Keratinocyte (primary cell): Measurements from ENCODE around the gene PDXDC1. TPM values are rescaled to one million over a fixed set of nuclear protein-coding genes. Genes with fewer than 3 reads are reported as not detected.
"Not testable (repeated sequence)": the region's sequence is repeated elsewhere in the genome, so short reads cannot be mapped to it uniquely, and the experiment has no call there.

ENCODE experiments used
- DNase-seq: peaks from one replicate; pipeline ENCODE4 v3.0.0-alpha.2; 2011; ENCODE audit warnings: low read depth, missing footprints, low spot score
- FAIRE-seq: peaks from 2 replicates; lab custom pipeline; 2011; peaks lifted over from hg19 to GRCh38; lab: Jason Lieb, UNC
- H2AFZ ChIP-seq: 2 replicates; pipeline ENCODE4 v1.6.0; 2012; ENCODE audit warnings: low read length, control low read depth, inconsistent platforms; ENCODE audit not compliant: control insufficient read depth
- H3K27ac ChIP-seq: 2 replicates; pipeline ENCODE4 v1.5.1; 2011; ENCODE audit warnings: low read length; ENCODE audit not compliant: control insufficient read depth, insufficient read depth
- H3K27me3 ChIP-seq: 3 replicates; pipeline ENCODE4 v1.6.0; 2011; ENCODE audit warnings: low read length; ENCODE audit not compliant: control insufficient read depth, insufficient read depth; ENCODE audit errors: extremely low read depth
- H3K36me3 ChIP-seq, 2 experiments: 2 replicates in 1 of 2; 3 replicates in 1 of 2; pipeline ENCODE4 v1.5.1; 2011; ENCODE audit warnings: low read length in 2 of 2, mild to moderate bottlenecking in 1 of 2; ENCODE audit not compliant: control insufficient read depth in 2 of 2, insufficient read depth in 2 of 2; ENCODE audit errors: extremely low read depth in 1 of 2
- H3K4me1 ChIP-seq: 3 replicates; pipeline ENCODE4 v1.5.1; 2011; ENCODE audit warnings: low read length; ENCODE audit not compliant: control insufficient read depth, insufficient read depth; ENCODE audit errors: extremely low read depth
- H3K4me2 ChIP-seq: 3 replicates; pipeline ENCODE4 v1.6.0; 2011; ENCODE audit warnings: low read depth, low read length; ENCODE audit not compliant: control insufficient read depth, insufficient read depth; ENCODE audit errors: extremely low read depth
- H3K4me3 ChIP-seq, 3 experiments: fragments of 200-600 bp in 1 of 3; sonication (generic) in 1 of 3; 2 replicates in 2 of 3; 3 replicates in 1 of 3; pipeline ENCODE4 v1.5.1; 2011 to 2016; ENCODE audit warnings: low read length in 3 of 3, mild to moderate bottlenecking in 3 of 3, control low read depth in 2 of 3, inconsistent platforms in 1 of 3, low read depth in 1 of 3, mixed read lengths in 1 of 3, mixed run types in 1 of 3, moderate library complexity in 1 of 3; ENCODE audit not compliant: control insufficient read depth in 2 of 3, insufficient read depth in 2 of 3; ENCODE audit errors: extremely low read depth in 1 of 3
- H3K79me2 ChIP-seq: 2 replicates; pipeline ENCODE4 v1.6.0; 2012; ENCODE audit warnings: low read length; ENCODE audit not compliant: control insufficient read depth, insufficient read depth
- H3K9ac ChIP-seq: 3 replicates; pipeline ENCODE4 v1.6.0; 2011; ENCODE audit warnings: low read length; ENCODE audit not compliant: control insufficient read depth, insufficient read depth; ENCODE audit errors: extremely low read depth
- H3K9me1 ChIP-seq: 3 replicates; pipeline ENCODE4 v1.6.0; 2011; ENCODE audit warnings: low read length; ENCODE audit not compliant: control insufficient read depth, insufficient read depth; ENCODE audit errors: extremely low read depth
- H3K9me3 ChIP-seq: 2 replicates; pipeline ENCODE4 v1.5.1; 2012; ENCODE audit warnings: low read depth, low read length; ENCODE audit not compliant: control insufficient read depth
- H4K20me1 ChIP-seq: 3 replicates; pipeline ENCODE4 v1.6.0; 2011; ENCODE audit warnings: low read length; ENCODE audit not compliant: control insufficient read depth, insufficient read depth; ENCODE audit errors: extremely low read depth
- dilution Hi-C: fragments of 300-500 bp; cut with MboI; formaldehyde crosslinking; loops from one replicate; pipeline ENCODE4 v1.7.0; 2020; ENCODE audit warnings: low sequenced_read_pairs; ENCODE audit not compliant: extremely low pct_ligation_motif_present
- polyA plus RNA-seq, 5 experiments: library from polyadenylated mRNA; depleted of rRNA in 3 of 5; stranded (reverse) in 3 of 5; stranded (forward) in 1 of 5; unstranded in 1 of 5; fragments of >200 nt; gene quantifications; 1 replicate in 1 of 5; 2 replicates in 3 of 5; 3 replicates in 1 of 5; pipeline versions ENCODE4 v1.2.1 to v1.2.3, GENCODE V29; 2011 to 2012; ENCODE audit warnings: missing spikeins in 2 of 5, low read depth in 1 of 5, low replicate concordance in 1 of 5

The PDXDC1 gene
- polyA plus RNA-seq, 1 donor (not counting 4 experiments of a cell fraction or from before 2014, with no cell fraction given), result 70.7 TPM

GRCh38 chr16:14981234-14981633 is 6.4 kb downstream of the PDXDC1 start:
- H3K27ac ChIP-seq, H3K9me3 ChIP-seq, H3K9ac ChIP-seq, FAIRE-seq, H2AFZ ChIP-seq, H3K4me1 ChIP-seq, H3K27me3 ChIP-seq, H4K20me1 ChIP-seq, H3K4me2 ChIP-seq, H3K9me1 ChIP-seq, DNase-seq, dilution Hi-C loops, H3K4me3 ChIP-seq, H3K36me3 ChIP-seq: not testable (repeated sequence)
- H3K79me2 ChIP-seq, result peaks cover 78% of the 10 kb centered on the region

GRCh38 chr16:14982521-14982920 is 7.7 kb downstream of the PDXDC1 start:
- H4K20me1 ChIP-seq, H3K36me3 ChIP-seq, H3K9ac ChIP-seq, H3K9me3 ChIP-seq, H3K27me3 ChIP-seq, H2AFZ ChIP-seq, dilution Hi-C loops, H3K4me3 ChIP-seq, H3K27ac ChIP-seq, DNase-seq, H3K4me2 ChIP-seq, H3K9me1 ChIP-seq, H3K4me1 ChIP-seq: not testable (repeated sequence)
- FAIRE-seq, result peak; percentile 41
- H3K79me2 ChIP-seq, result peaks cover 75% of the 10 kb centered on the region

DNA sequence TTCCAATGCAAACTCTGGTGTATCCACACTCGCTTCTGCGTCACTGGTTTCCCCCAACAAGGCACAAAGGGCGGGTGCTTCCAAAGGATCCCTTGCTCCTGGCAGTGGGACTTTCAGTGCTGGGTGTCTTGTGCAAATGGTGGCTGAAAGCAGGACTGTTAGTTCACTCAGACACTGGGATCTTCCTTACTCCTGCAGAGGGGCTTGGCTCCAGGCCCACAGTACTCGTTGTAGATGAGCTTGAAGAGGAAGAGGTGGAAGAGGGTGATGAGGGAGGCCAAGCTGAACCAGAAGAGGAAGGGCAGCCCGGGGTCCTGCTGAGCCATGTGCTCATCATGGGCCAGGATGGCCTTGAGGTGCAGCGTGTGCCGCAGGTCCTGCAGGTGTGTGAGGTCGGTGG is 13.3 kb downstream of the PDXDC1 start:
- dilution Hi-C loops, H3K4me2 ChIP-seq, H3K27ac ChIP-seq, DNase-seq, H3K4me3 ChIP-seq, H3K9me3 ChIP-seq, H3K9me1 ChIP-seq, FAIRE-seq, H3K4me1 ChIP-seq, H3K36me3 ChIP-seq, H2AFZ ChIP-seq, H4K20me1 ChIP-seq, H3K9ac ChIP-seq, H3K27me3 ChIP-seq: not testable (repeated sequence)
- peaks cover 74% of the 10 kb centered on the region for H3K79me2 ChIP-seq

GRCh38 chr16:14988661-14989191 is 13.9 kb downstream of the PDXDC1 start:
- H3K9me1 ChIP-seq, H3K9me3 ChIP-seq, H2AFZ ChIP-seq, dilution Hi-C loops, H4K20me1 ChIP-seq, H3K36me3 ChIP-seq, FAIRE-seq, H3K4me1 ChIP-seq, H3K4me2 ChIP-seq, H3K9ac ChIP-seq, H3K27ac ChIP-seq, H3K27me3 ChIP-seq, H3K4me3 ChIP-seq, DNase-seq: not testable (repeated sequence)
- peaks cover 73% of the 10 kb centered on the region for H3K79me2 ChIP-seq
